MM.1S (cell line): ENCODE results near the gene RBM42.

Source experiments
- DNase-seq: peaks from one replicate; pipeline ENCODE4 v3.0.0-alpha.2; 2015
- H2AFZ ChIP-seq: fragments of 300-600 bp; sonication (generic); 2 replicates; pipeline ENCODE4 v1.6.0; 2016; ENCODE audit warnings: antibody characterized with exemption, low read length
- H3F3A ChIP-seq: fragments of 300-600 bp; sonication (generic); 2 replicates; pipeline ENCODE4 v1.6.1; 2016; ENCODE audit warnings: mild to moderate bottlenecking, antibody characterized with exemption, low read length, moderate library complexity, mixed read lengths; ENCODE audit not compliant: insufficient read depth
- H3K27ac ChIP-seq: fragments of 300-600 bp; sonication (generic); 2 replicates; pipeline ENCODE4 v1.5.1; 2016; ENCODE audit warnings: mild to moderate bottlenecking, low read length
- H3K27me3 ChIP-seq: fragments of 300-600 bp; sonication (generic); replicated peaks from 2 replicates; pipeline ENCODE4 v1.6.0; 2016; ENCODE audit warnings: low read length; ENCODE audit not compliant: insufficient read depth
- H3K36me3 ChIP-seq: fragments of 300-600 bp; sonication (generic); replicated peaks from 2 replicates; pipeline ENCODE4 v1.6.1; 2016; ENCODE audit warnings: mild to moderate bottlenecking, low read length, mixed read lengths; ENCODE audit not compliant: insufficient read depth
- H3K4me1 ChIP-seq: fragments of 300-600 bp; sonication (generic); 2 replicates; pipeline ENCODE4 v1.6.1; 2016; ENCODE audit warnings: low read length, mixed read lengths
- H3K4me2 ChIP-seq: fragments of 300-600 bp; sonication (generic); 2 replicates; pipeline ENCODE4 v1.6.0; 2016; ENCODE audit warnings: low read depth, low read length
- H3K4me3 ChIP-seq: fragments of 300-600 bp; sonication (generic); 2 replicates; pipeline ENCODE4 v1.5.1; 2016; ENCODE audit warnings: low read length, mixed read lengths
- H3K79me2 ChIP-seq: fragments of 300-600 bp; sonication (generic); 2 replicates; pipeline ENCODE4 v1.6.1; 2016; ENCODE audit warnings: mixed run types, low read length, mixed read lengths
- H3K9ac ChIP-seq: fragments of 300-600 bp; sonication (generic); 2 replicates; pipeline ENCODE4 v1.6.1; 2016; ENCODE audit warnings: low read length, mixed read lengths
- H3K9me2 ChIP-seq: fragments of 300-600 bp; sonication (generic); replicated peaks from 2 replicates; pipeline ENCODE4 v1.6.1; 2016; ENCODE audit warnings: mild to moderate bottlenecking, low read length, mixed read lengths; ENCODE audit not compliant: insufficient read depth
- H3K9me3 ChIP-seq: fragments of 300-600 bp; sonication (generic); replicated peaks from 2 replicates; pipeline ENCODE4 v1.6.1; 2016; ENCODE audit warnings: mild to moderate bottlenecking, low read length, mixed read lengths; ENCODE audit not compliant: insufficient read depth
- H4K20me1 ChIP-seq: fragments of 300-600 bp; sonication (generic); 2 replicates; pipeline ENCODE4 v1.6.1; 2016; ENCODE audit warnings: mild to moderate bottlenecking, low read length, moderate library complexity, mixed read lengths; ENCODE audit not compliant: insufficient read depth
- CTCF ChIP-seq: fragments of 300-600 bp; sonication (generic); IDR thresholded peaks from 2 replicates; pipeline ENCODE4 v1.5.1; 2016; ENCODE audit warnings: antibody characterized with exemption, low read length, mixed read lengths
- EZH2 ChIP-seq: fragments of 300-600 bp; sonication (generic); optimal IDR thresholded peaks from 2 replicates; pipeline ENCODE3; 2017; ENCODE audit warnings: low read depth, mild to moderate bottlenecking, antibody characterized with exemption, low read length, mixed read lengths
- EZH2phosphoT487 ChIP-seq: fragments of 300-600 bp; sonication (generic); IDR thresholded peaks from 2 replicates; pipeline ENCODE4 v1.6.1; 2018; ENCODE audit warnings: antibody characterized with exemption, low read length

Gene RBM42

GRCh38 chr19:35636651-35637050 is 7.8 kb downstream of the RBM42 start:
- Histone ChIP-seq H3K27ac (no peak overlapping the region), H3K79me2 (no peaks in the 10 kb centered on the region), H3F3A (no peaks in the 10 kb centered on the region), H3K4me2 (no peak overlapping the region), H3K9me3 (no peaks in the 10 kb centered on the region), H2AFZ (no peak overlapping the region), H3K9ac (no peak overlapping the region), H4K20me1 (no peaks in the 10 kb centered on the region), H3K4me1 (no peaks in the 10 kb centered on the region), H3K36me3 (no peaks in the 10 kb centered on the region; the same call in none of the 2 replicates), H3K4me3 (no peak overlapping the region), H3K27me3 (no peaks in the 10 kb centered on the region), H3K9me2 (no peaks in the 10 kb centered on the region)
- no peak for DNase-seq
- TF ChIP-seq EZH2, result no peak
- no peak for TF ChIP-seq EZH2phosphoT487
- TF ChIP-seq CTCF, result no peak

GRCh38 chr19:35637165-35637564 is 8.3 kb downstream of the RBM42 start:
- Histone ChIP-seq H3K27ac (no peak overlapping the region), H4K20me1 (no peaks in the 10 kb centered on the region), H3K79me2 (no peaks in the 10 kb centered on the region), H3K9me3 (no peaks in the 10 kb centered on the region), H3K4me2 (no peak overlapping the region), H3K9me2 (no peaks in the 10 kb centered on the region), H3K9ac (no peak overlapping the region), H2AFZ (no peak overlapping the region), H3K36me3 (no peaks in the 10 kb centered on the region; the same call in none of the 2 replicates), H3K27me3 (no peaks in the 10 kb centered on the region), H3K4me1 (no peaks in the 10 kb centered on the region), H3K4me3 (no peak overlapping the region), H3F3A (no peaks in the 10 kb centered on the region)
- DNase-seq, result no peak
- TF ChIP-seq CTCF, result no peak
- no peak for TF ChIP-seq EZH2
- no peak for TF ChIP-seq EZH2phosphoT487

GRCh38 chr19:35639321-35639639 is 10.4 kb downstream of the RBM42 start:
- Histone ChIP-seq H3K4me3 (no peak overlapping the region), H3K4me2 (no peak overlapping the region), H3K9ac (no peak overlapping the region), H3K9me2 (no peaks in the 10 kb centered on the region), H3K27me3 (no peaks in the 10 kb centered on the region), H3K36me3 (no peaks in the 10 kb centered on the region; the same call in none of the 2 replicates), H3K79me2 (no peaks in the 10 kb centered on the region), H4K20me1 (no peaks in the 10 kb centered on the region), H2AFZ (no peak overlapping the region), H3K9me3 (no peaks in the 10 kb centered on the region), H3K4me1 (peaks cover 5% of the 10 kb centered on the region; the same call in 1 of the 2 replicates), H3F3A (peaks cover 9% of the 10 kb centered on the region), H3K27ac (no peak overlapping the region)
- TF ChIP-seq EZH2 (no peak), EZH2phosphoT487 (no peak), CTCF (no peak)
- no peak for DNase-seq
